GM06990 (cell line): Measurements from ENCODE around the gene SLC23A1.

Source experiments
- DNase-seq: peaks from one replicate; pipeline ENCODE4 v3.0.0-alpha.2; 2011; ENCODE audit not compliant: insufficient read length; ENCODE audit errors: extremely low read depth
- H3K27me3 ChIP-seq: replicated peaks from 2 replicates; pipeline ENCODE4 v1.6.0; 2011; ENCODE audit warnings: low read length; ENCODE audit not compliant: control insufficient read depth, insufficient read depth
- H3K36me3 ChIP-seq: 2 replicates; pipeline ENCODE4 v1.5.1; 2011; ENCODE audit warnings: low read length; ENCODE audit not compliant: control insufficient read depth, insufficient read depth
- H3K4me3 ChIP-seq: replicated peaks from 2 replicates; pipeline ENCODE4 v1.5.1; 2011; ENCODE audit warnings: low read depth, mild to moderate bottlenecking, control low read depth, low read length
- TF ChIP-seq, protein P1 (sequence below): IDR thresholded peaks from 2 replicates; pipeline ENCODE4 v1.5.1; 2011; ENCODE audit warnings: low read length, control low read depth, mild to moderate bottlenecking, inconsistent platforms; ENCODE audit not compliant: insufficient read depth, poor library complexity, severe bottlenecking

SLC23A1 gene

DNA sequence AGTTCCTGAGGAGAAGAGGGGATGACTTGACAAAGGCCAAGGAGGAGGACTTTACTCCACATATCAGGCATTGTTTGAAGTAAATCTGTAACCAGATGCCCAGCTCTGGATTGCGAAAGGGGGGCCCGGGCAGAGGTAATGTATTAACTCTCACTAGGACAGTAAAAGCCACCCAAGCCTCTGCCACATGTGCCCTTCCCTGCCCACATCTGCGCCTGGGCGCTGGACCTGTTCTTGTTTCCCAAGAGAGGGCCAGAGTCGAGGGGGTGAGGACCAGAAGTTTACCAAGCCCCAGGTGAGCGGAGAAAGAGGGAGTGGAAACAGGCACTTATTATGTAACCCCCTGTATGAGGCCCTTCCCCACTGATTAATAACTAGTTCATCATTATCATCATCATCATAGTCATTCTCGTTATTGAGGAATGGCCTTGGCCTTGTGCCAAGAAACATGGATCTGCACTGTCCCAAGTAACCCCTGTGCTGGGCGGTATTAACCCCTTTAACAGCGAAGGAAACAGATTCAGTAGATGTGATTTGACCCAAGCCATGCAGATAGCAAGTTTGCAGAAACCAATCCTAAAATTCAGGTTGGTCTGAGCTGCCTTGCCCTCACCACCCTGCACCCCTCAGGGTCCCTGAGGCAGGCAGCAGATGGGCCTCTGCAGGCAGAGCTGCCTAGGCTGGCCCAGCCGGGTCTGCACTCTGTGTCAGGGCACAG, at the start of gene SLC23A1:
TSS of gene SLC23A1 (minus strand) at position 23 of the 718 bp plus-strand sequence. CDS start 44 bp downstream, outside the sequence.
- peaks cover 6% of the 10 kb centered on the region for H3K36me3 ChIP-seq
- H3K27me3 ChIP-seq = no peaks in the 10 kb centered on the region
- DNase-seq = no peak
- no peak within 1 kb of the TSS for H3K4me3 ChIP-seq
- TF ChIP-seq, protein P1, sequence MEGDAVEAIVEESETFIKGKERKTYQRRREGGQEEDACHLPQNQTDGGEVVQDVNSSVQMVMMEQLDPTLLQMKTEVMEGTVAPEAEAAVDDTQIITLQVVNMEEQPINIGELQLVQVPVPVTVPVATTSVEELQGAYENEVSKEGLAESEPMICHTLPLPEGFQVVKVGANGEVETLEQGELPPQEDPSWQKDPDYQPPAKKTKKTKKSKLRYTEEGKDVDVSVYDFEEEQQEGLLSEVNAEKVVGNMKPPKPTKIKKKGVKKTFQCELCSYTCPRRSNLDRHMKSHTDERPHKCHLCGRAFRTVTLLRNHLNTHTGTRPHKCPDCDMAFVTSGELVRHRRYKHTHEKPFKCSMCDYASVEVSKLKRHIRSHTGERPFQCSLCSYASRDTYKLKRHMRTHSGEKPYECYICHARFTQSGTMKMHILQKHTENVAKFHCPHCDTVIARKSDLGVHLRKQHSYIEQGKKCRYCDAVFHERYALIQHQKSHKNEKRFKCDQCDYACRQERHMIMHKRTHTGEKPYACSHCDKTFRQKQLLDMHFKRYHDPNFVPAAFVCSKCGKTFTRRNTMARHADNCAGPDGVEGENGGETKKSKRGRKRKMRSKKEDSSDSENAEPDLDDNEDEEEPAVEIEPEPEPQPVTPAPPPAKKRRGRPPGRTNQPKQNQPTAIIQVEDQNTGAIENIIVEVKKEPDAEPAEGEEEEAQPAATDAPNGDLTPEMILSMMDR = no peak

DNA sequence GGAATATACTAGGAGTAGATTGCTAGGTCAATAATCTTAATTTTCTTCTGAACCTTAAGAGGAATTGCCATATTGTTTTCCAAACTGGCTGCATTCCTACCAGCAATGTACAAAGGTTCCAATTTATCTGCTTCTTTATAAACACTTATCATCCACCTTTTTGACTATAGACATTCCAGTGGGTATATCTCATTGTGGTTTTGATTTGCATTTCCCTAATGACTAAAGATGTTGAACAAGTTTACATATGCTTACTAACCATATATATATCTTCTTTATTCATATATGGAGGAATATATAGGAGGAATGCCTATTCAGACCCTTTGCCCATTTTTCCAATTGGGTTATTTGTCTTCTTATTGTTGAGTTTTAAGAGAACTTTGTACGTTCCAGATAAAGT, 48.6 kb upstream of the SLC23A1 start:
- no peaks in the 10 kb centered on the region for H3K27me3 ChIP-seq
- H3K4me3 ChIP-seq = no peak overlapping the region
- no peak for DNase-seq
- TF ChIP-seq, protein P1 = no peak
- H3K36me3 ChIP-seq = peaks cover 3% of the 10 kb centered on the region

DNA sequence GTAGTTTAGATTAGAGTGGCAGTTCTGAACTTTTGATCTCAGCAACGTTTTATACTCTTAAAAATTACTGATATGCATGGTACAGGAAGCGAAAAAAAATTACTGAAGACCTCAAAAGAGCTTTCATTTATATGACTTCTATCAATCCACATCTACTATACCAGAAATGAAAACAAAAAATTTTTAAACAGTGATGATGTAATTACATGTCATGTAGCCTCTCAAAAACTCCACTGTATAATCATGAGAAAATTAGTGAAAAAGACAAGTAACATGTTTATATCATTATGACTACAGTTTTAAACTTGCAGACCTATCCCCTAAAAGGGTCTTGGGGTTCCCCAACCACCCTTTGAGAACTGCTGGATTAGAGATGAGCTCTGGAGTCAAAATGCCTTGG, 46.9 kb upstream of the SLC23A1 start:
- no peak for DNase-seq
- H3K27me3 ChIP-seq = no peaks in the 10 kb centered on the region
- peaks cover 3% of the 10 kb centered on the region for H3K36me3 ChIP-seq
- TF ChIP-seq, protein P1 = no peak
- H3K4me3 ChIP-seq = no peak overlapping the region

DNA sequence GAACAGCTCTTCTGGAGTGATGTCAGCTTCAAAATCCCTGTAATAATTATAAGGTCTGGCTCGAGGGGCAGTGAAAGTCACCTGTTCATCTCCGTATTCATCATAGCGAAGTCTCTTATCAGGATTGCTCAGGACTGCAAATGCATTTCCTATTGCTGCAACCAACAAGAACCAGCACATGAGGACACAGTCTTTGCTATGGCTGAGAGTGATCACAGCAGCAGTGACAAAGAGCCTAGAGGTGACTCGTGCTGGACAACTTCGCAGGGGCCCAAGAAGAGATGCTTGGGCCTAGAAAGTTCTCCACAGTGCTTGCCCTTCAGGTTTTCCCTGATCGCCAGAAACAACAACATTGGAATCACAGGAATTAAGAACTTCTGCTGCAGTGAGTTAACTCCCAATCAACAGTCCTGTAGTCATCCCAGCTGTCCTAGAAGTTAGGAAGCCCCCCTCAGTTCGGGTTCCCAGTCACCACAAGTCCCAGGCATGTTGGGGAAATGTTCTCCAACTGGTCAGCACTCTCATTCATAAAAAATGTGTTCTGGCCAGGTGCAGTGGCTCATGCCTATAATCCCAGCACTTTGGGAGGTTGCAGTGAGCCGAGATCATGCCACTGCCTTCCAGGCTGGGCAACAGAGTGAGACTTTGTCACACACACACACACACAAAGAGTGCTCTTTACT, 43.2 kb upstream of the SLC23A1 start:
- Histone ChIP-seq H3K36me3 (peaks cover 4% of the 10 kb centered on the region), H3K27me3 (no peaks in the 10 kb centered on the region), H3K4me3 (no peak overlapping the region)
- TF ChIP-seq, protein P1 = no peak
- no peak for DNase-seq

DNA sequence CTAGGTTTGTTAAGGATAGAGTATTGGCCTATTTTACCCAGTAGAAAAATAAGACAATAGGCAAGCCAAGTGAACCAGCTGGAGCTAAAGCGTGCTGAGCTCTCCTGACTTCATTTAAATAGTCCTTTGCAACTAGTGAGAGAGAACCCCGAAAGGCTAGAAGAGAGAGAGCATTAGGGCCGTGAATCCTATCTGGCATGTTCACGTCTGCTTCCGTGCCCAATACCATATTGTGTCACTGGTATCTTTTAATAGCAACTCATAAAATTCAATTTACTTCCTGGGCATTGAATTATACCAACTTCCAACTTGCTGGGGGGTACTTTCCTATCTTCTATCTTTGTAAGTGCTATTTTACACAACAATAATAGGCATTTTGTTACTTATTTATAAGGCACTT, 42.4 kb upstream of the SLC23A1 start:
- H3K36me3 ChIP-seq = peaks cover 4% of the 10 kb centered on the region
- no peaks in the 10 kb centered on the region for H3K27me3 ChIP-seq
- TF ChIP-seq, protein P1 = no peak
- DNase-seq = no peak
- no peak overlapping the region for H3K4me3 ChIP-seq
